ENCODE results near the gene USP12. TPM values are rescaled to one million over a fixed set of nuclear protein-coding genes. Genes with fewer than 3 reads are reported as not detected.

USP12 gene
- total and polyA plus RNA-seq, 9 donors: 9.5 to 23.6 (median 19.2) TPM

DNA sequence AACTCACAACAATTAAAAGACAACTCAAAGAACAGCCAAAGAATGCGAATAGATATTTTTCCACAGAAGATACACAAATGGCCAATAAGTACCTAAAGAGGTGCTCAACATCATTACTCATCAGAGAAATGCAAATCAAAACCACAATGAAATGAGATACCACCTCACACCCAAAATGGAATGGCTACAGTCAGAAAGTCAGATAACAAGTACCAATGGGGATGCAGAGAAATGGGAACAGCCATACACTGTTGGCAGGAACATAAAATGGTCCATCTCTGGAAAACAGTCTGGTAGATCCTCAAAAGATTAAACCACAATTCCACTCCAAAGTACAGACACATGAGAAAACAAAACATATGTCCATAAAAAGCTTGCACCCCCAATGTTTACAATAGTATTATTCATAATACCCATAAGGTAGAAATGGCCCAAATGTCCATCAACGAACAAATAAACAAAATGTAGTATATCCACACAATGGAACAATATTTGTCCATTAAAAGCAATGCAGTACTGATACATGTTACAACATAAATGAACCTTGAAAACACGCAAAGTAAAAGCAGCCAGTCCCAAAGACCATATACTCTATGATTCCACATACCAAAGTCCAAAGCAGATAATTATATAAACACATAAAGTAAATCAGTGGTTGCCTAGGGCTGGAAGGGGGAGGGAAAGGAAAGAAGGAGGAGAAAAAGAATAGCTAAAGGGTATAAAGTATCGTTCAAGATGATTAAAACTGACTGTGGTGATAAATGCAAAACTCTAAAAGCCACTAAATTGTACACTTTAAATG lies 19.6 kb downstream of the USP12 start:
- TF ChIP-seq, protein P1, sequence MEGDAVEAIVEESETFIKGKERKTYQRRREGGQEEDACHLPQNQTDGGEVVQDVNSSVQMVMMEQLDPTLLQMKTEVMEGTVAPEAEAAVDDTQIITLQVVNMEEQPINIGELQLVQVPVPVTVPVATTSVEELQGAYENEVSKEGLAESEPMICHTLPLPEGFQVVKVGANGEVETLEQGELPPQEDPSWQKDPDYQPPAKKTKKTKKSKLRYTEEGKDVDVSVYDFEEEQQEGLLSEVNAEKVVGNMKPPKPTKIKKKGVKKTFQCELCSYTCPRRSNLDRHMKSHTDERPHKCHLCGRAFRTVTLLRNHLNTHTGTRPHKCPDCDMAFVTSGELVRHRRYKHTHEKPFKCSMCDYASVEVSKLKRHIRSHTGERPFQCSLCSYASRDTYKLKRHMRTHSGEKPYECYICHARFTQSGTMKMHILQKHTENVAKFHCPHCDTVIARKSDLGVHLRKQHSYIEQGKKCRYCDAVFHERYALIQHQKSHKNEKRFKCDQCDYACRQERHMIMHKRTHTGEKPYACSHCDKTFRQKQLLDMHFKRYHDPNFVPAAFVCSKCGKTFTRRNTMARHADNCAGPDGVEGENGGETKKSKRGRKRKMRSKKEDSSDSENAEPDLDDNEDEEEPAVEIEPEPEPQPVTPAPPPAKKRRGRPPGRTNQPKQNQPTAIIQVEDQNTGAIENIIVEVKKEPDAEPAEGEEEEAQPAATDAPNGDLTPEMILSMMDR (IDR thresholded peaks at IDR 0.05): no peak
- TF ChIP-seq EP300 (IDR thresholded peaks at IDR 0.05) (no peak), POLR2A (IDR thresholded peaks at IDR 0.05) (no peak)
- no peaks in the 10 kb centered on the region for H3K36me3 ChIP-seq
- WGBS, 3 donors: 69 to 73% (median 71%) methylated on average over 4 of the region's 4 CpGs
- H3K27me3 ChIP-seq: no peaks in the 10 kb centered on the region
- intact Hi-C loops (cut with DNase I): loop anchor here in 1 of 4 donors (10.0 kb wide), 1 partner anchor 157 kb away; no protein-coding TSS in a partner anchor
- no peaks in the 10 kb centered on the region for H3K9me3 ChIP-seq
- H3K27ac ChIP-seq: no peak overlapping the region
- no peak overlapping the region for H3K4me3 ChIP-seq
- H3K4me1 ChIP-seq (ENCODE audit: insufficient read depth): peaks cover 1% of the 10 kb centered on the region
- DNase-seq: no peak

GRCh38 chr13:27149702-27150101 lies 21.9 kb downstream of the USP12 start:
- no peak for DNase-seq
- no peaks in the 10 kb centered on the region for H3K9me3 ChIP-seq
- H3K4me1 ChIP-seq (ENCODE audit: insufficient read depth): peaks cover 4% of the 10 kb centered on the region

GRCh38 chr13:27148900-27149299 lies 22.7 kb downstream of the USP12 start:
- Histone ChIP-seq H3K4me3 (no peak overlapping the region), H3K27ac (no peak overlapping the region), H3K36me3 (no peaks in the 10 kb centered on the region), H3K27me3 (no peaks in the 10 kb centered on the region), H3K9me3 (no peaks in the 10 kb centered on the region), H3K4me1 (ENCODE audit: insufficient read depth) (peaks cover 4% of the 10 kb centered on the region)
- TF ChIP-seq, protein P1 (IDR thresholded peaks at IDR 0.05): no peak
- no peak for TF ChIP-seq EP300 (IDR thresholded peaks at IDR 0.05)
- no peak for TF ChIP-seq POLR2A (IDR thresholded peaks at IDR 0.05)
- WGBS, 3 donors: 94 to 97% (median 97%) methylated on average over 6 of the region's 6 CpGs
- intact Hi-C loops (cut with DNase I): no loop called here
- DNase-seq: no peak

More at GRCh38 chr13:27149702-27150101, 21.9 kb downstream of the USP12 start:
- no peak overlapping the region for H3K27ac ChIP-seq
- TF ChIP-seq EP300 (IDR thresholded peaks at IDR 0.05) (no peak), POLR2A (IDR thresholded peaks at IDR 0.05) (no peak)
- TF ChIP-seq, protein P1 (IDR thresholded peaks at IDR 0.05): no peak
- 97% methylated on average over 6 of the region's 6 CpGs for WGBS, 3 donors
- no peaks in the 10 kb centered on the region for H3K36me3 ChIP-seq
- no peaks in the 10 kb centered on the region for H3K27me3 ChIP-seq
- intact Hi-C loops (cut with DNase I): loop anchor here in 1 of 4 donors (10.0 kb wide), 1 partner anchor 155 kb away; no protein-coding TSS in a partner anchor
- H3K4me3 ChIP-seq: no peak overlapping the region

DNA sequence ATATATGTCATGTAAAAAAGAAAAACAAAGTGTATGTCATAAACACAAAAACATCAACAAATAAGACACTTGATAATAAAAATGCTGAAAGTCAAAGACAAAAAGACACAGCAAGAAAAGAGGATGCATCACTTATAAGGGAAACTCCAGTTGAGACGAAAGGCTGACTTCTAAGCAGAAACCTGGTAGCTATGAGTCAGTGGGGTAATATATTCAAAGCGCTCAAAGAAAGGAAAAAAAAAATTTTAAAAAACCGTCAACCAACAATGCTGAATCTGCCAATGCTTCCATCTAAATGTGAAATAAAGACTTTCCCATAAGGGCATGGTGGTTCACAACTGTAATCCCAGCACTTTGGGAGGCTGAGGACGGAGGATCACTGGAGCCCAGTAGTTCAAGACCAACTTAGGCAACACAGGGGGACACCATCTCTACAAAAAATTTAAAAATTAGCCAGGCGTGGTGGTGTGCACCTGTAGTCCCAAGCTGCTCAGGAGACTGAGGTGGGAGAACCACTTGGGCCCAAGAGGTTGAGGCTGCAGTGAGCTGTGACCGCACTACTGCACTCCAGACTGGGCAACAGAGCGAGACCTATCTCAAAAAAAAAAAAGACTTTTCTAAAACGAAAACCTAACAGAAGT lies 24.0 kb downstream of the USP12 start:
- H3K4me3 ChIP-seq: no peak overlapping the region
- intact Hi-C loops (cut with DNase I): no loop called here
- H3K27ac ChIP-seq: no peak overlapping the region
- no peaks in the 10 kb centered on the region for H3K36me3 ChIP-seq
- no peaks in the 10 kb centered on the region for H3K27me3 ChIP-seq
- peaks cover 4% of the 10 kb centered on the region for H3K4me1 ChIP-seq (ENCODE audit: insufficient read depth)
- WGBS, 3 donors: 88 to 94% (median 91%) methylated on average over 8 of the region's 8 CpGs
- TF ChIP-seq, protein P1 (IDR thresholded peaks at IDR 0.05): no peak
- TF ChIP-seq POLR2A (IDR thresholded peaks at IDR 0.05) (no peak), EP300 (IDR thresholded peaks at IDR 0.05) (no peak)
- H3K9me3 ChIP-seq: no peaks in the 10 kb centered on the region
- DNase-seq: no peak

All from ovary (tissue), 9 donors.